Activated CD8-positive, alpha-beta memory T cell treated with anti-CD3 and anti-CD28 coated beads, Interleukin-2, amount 50 U/mL, for 4 hours (primary cell): ENCODE measurements around the gene SORCS1.

Experiments
- DNase-seq: peaks from one replicate; pipeline ENCODE4 v3.0.0-alpha.2; 2020

The SORCS1 gene

DNA sequence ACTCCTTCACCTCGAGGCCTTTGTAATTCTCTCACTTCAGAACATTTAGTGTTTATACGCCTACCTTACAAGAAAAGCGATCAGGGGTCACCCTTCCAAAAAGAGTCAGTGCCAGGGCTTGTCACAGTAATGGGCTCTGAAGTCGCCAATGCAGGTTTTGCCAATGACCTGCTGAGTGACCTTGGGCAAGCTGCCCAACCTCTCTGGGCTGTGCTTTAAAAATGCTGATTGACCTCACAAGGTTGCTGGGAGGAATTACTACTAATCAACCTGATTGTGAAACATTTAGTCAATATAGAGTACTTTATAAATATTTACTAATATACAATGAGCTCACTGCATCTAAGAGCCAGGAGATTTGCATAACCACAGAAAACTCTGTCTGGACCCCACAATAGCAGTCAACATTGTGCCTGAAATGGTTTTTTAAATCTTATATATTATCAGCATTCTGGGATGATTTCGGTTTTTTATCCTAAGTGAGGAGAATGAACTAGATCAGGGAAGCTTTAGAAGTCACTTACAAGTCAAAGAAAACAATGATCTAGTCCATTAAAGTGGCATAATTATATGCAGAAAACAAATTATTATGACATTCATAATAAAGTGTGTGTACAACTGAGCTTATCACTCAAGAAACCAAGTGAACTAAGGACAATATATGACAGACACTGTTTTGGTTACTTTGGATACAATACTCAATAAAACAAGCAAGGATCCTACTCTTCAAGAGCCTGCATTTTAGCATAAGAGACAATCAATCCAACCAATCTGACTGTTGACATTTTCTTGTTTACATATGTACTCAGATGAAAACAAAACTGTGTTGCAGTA lies 290.5 kb downstream of the SORCS1 start:
- DNase-seq, result no peak

DNA sequence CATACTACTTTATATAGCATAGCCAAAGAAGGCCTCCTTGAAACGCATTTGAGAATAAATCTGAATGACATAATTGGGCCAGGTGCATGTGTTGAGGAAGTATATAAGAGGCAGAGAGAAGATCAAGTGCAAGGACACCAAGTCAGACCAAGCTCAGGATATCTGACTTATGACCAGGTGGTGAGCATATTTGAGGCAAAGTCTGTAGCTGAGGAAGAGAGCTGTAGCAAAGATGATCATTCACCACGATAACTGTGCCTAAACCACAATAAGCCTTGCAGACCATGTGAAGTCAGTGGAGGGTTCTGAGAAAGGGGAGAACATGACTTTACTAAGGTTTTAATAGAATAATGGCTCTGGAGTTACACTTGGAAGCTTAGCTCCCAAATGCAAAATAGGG lies 292.3 kb downstream of the SORCS1 start:
- no peak for DNase-seq

DNA sequence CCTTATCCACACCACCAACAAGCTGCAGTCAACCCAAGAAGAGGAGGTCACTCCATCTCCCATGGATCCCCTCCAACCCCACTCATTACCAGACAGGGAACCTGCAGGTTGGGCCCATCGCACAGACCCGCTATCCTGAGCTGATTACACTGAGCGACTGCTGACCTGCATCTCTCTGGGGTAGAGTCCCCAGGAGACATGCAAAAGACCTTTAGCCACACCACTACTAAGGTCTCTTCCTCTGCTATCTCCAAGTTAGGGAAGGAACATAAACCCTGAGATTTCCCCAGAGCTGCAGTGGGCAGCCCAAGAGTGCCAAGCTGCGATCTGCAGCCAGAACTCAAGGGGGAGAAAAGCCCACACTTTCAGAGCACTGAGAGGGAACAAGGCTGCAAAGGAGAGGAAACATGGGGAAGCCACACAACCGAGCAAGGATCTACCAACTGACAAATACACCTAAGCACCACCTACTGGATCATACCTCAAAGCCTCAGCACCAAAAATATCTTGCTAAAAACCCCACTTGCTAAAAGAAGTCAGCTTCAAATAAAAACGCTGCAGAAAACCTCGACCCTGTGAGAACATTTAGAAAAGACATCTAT lies 298.2 kb downstream of the SORCS1 start:
- DNase-seq, result no peak

DNA sequence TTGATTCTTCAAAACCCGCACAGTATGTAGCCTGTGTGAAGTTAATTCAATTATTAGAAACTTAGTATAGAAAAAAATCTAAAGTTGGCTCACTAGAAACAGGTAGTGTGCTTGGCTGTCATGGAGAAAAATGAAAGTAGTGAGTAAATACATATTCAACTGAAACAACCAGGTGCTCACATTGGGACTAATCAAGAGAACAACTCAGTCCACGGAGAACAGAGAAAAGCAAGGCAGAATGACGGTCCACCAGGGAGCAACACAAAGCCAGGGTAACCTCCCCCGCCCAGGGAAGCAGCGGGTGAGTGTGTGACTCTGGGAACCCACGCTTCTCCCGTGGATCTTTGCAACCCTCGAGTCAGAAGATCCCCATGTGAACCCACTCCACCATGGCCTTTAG lies 300.5 kb downstream of the SORCS1 start:
- DNase-seq, result no peak

DNA sequence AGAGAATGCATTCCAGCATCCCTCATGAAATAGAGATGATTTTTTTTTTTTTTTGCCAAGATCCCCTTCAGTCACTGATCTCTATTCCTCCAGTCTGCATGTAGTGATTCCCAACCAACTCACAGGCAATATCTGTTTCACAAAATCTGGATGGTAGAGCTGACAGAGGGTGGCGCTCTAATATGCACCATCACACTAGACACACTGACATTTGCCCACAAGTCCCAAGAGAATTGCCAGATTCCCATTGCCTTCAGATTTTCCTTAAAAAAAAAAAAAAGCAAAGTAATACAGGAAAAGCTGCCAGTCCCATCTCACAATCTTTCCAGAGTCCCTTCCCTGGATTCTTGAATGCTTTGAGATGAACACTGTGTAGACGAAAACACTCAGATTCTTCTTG lies 301.0 kb downstream of the SORCS1 start:
- no peak for DNase-seq

DNA sequence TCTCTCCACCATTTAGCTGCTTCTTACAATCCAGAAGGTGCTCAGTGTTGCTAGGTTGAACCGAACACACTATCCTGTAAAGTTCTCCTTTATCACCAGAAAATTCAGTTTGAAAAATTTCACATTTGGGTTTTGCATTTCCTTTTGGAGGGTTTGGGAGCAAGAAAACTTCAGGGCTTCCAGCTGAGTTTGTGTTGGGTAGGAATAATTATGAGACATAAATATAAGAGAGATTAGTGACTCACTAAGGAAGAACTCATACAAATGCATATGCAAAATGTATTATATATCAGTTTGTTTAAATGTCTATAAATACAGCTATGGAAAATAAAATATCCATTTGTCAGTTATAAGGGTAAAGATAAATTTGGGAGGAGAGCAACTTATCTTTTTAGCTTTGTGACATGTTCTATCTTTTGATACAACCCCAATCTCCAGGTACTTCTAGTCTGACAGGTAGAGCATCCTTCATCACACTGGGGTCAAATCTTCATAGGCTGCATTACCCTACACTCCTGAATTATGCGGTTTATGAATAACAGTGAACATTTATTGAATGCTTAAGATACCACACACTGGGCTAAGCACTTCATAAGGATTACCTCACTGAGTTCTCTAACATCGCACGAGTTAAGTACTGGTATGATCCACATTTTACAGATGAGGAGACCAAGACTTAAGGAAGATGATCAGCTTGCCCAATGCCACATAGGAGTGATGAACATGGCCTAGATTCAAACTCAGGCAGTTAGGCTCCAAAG lies 304.4 kb downstream of the SORCS1 start:
- DNase-seq, result no peak

DNA sequence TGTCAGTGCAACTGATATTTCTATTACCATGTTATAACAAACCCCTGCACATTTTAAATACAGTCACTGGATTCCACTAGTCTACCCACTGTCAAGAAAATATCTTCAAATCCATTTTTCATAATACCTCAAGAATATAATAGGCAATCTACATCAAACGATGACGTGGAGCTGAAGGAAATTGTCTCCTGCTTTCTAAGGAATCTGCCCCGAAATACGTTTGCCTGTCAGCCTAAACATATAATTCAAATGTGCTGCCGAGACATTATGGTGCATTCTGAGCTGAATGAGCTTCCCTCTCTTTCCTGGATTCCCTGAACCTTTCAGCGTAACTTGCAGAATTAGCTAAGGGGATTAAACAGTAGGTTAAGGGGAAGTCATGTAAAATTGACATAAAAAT lies 306.8 kb downstream of the SORCS1 start:
- DNase-seq, result no peak

DNA sequence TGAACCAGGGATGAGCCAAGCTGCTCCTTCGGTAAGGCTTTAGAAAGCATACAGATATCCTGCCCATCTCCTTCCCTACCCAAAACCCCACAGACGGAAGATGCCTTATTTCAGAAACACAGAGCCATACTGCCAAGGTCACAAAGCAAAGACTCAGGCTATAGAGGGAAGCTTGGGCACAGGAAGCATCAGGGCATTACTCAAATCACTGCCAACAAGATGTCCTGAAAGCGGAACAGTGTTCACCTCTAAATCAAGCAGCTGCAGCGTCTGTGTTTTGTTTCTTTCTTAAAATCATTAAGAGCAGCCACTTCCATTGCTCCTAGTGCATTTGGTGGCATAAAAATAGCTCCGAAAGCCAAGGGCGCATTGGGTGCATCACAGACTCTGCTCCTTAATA lies 307.3 kb downstream of the SORCS1 start:
- no peak for DNase-seq

DNA sequence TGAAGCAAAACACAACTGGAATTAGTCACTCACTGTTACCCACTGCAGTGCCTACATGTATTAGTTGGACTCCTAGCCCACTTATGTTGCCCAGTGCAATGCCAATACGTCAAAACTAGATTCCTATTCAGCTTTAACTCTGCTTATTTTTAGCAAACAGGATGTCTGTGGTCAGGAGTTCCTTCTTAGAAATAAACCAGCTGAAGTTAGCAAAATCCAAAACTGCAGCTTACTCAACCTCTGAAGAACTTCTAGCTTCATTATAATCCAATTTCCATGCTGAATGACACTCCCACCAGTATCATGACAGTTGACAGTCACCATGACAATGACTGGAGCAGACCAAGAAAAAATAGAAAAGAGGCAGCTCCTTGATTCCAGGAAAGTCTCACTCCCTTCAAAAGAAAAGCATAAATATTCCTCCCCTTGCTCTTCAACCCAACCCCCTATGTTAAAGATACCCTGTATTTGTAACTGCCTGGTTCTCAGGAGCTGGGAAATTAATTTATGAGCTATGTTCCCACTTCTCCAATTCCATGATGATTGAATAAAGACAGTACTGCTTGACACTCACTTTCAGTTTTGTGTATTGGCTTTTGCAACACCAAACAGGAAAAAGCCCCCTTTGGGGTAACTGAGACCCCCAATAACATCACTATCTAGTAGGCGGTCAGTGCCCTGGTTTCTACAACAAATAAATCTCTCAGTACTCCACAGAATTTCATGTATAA lies 327.4 kb downstream of the SORCS1 start:
- no peak for DNase-seq

DNA sequence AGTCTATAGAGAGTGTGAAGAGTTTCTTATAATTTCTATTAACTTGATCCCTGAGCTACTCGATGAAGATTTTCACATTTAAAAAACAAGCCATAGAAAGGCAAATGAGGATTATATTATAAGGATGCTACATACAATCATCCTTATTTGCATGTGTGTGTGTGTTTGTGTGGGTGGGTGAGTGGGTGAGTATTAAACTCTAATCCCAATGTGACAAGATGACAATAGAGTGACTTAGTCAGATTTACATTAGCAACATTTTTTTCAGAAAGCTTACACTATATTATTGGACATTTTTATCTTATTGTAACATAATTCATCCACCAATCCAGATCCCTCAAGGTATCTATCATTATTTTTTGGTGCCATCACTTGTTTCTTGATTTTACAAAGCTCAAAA lies 331.7 kb downstream of the SORCS1 start:
- no peak for DNase-seq

DNA sequence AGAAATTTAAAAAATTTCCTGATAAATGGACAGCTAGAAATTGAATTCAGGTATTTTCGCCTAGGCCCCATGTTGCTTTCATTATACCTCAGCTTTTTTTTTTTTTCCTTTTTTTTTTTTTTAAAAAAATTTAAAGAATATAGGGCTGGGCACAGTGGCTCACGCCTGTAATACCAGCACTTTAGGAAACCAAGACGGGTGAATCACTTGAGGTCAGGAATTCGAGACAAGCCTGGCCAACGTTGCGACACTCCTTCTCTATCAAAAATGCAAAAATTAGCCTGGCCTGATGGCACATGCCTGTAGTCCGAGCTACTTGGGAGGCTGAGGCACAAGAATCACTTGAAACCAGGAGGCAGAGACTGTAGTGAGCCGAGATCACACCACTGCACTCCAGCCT lies 334.0 kb downstream of the SORCS1 start:
- no peak for DNase-seq

DNA sequence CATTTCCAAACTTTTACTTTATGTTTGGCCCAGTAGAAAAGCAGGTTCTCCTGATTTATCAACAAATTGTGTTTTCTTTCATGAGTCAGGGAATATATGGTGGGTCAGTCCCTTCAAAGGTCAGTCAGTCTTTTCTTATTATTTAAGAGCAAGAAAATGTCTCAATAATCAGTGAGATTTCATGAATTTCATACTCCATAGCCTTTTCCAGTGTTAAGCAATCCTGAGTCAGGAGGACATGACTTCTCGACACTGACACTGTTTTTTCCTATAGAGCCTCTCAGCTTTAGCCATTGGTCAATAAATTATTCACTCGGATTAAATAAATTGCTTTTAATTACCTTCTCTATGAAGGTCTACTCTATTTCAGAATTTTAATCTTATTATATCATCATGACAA lies 334.5 kb downstream of the SORCS1 start:
- no peak for DNase-seq

DNA sequence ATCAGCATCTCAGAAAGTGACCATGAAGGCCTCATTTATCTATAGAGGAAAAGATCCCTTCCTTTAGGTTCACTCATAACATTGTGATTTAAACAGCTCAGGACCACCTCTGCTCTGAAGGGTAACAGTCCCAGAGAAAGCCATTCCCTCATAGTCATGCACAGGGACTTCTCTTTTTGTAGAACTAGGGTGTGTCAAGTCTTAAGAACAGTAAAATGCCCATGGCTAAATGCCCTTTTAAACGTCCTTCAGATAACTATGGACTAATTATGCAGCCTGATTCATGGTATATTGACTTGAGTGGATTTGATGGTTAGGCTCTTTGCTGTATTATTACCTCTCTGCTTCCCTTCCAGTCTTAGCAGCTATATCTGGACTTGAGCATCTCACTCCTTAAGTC lies 337.8 kb downstream of the SORCS1 start:
- no peak for DNase-seq

DNA sequence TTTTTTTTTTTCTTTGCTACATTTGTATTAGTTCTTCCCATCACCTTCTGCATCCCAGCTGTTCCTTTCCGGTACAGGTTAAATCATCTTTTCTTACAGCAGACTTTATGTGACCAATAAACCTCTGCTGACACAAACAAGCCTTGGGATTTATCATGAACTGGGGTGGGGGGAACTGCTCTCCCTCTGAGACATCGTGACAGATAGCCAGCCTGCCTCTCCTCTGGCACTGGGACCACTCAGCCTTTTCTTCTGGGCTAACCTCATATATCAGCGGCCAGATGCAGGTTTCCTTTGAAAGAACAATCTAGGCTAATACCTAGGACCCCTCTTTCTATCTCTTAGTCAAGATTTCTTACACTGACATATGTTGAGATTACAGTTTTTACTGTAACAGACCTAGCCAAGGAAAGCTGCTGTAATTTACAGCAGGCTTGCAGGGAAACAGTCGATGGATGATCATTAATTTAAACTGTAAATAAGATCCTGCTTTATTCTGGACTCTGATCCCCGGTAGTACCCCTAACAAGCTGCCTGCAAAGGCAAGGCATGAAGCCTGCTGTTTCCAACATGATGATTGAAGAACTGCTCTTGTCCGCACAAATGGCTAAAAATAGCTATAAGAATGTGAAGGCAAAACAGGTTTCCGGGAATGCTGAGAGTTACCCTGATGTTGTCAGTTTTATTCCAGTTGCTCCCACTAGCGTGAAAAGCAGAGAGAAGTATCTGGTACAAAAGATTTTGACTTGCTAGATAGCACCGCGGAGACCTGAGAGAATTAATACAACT lies 338.7 kb downstream of the SORCS1 start:
- DNase-seq, result no peak

DNA sequence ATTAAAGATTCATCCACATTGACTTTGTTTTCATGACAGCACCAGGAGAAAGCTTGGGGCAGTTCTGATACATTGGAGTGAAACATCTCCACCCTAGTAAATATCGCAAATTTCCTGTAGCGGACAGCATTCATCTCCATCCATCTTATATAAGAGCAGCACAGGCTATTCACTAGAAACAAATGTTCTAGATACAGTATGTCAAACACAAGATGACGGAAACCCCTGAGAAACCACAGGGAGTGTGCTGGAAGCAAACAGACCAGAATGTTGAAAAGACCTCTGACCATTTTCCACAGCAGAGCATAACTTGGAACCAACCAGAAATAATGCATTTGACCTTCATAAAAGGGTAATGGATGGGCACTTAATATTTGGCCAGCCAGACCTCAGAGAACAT lies 343.9 kb downstream of the SORCS1 start:
- no peak for DNase-seq

DNA sequence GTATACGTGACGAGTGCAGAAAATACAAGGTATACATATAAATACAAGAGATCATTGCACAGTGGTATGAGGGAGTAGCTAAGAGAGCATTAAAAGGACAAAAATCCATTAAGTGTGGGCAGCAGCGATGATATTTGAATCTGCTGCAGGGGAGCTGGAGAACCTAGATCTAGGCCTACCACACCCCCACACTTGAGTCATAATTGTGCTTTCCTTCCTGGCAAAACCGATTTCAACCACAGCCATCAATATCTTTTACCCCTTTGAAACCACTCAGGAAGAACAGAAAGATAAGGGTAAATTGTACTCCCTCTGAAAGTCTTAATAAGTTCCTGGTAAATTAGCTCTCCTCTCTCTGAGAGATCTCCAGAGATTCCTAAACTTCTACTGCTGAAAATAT lies 345.0 kb downstream of the SORCS1 start:
- DNase-seq, result no peak

DNA sequence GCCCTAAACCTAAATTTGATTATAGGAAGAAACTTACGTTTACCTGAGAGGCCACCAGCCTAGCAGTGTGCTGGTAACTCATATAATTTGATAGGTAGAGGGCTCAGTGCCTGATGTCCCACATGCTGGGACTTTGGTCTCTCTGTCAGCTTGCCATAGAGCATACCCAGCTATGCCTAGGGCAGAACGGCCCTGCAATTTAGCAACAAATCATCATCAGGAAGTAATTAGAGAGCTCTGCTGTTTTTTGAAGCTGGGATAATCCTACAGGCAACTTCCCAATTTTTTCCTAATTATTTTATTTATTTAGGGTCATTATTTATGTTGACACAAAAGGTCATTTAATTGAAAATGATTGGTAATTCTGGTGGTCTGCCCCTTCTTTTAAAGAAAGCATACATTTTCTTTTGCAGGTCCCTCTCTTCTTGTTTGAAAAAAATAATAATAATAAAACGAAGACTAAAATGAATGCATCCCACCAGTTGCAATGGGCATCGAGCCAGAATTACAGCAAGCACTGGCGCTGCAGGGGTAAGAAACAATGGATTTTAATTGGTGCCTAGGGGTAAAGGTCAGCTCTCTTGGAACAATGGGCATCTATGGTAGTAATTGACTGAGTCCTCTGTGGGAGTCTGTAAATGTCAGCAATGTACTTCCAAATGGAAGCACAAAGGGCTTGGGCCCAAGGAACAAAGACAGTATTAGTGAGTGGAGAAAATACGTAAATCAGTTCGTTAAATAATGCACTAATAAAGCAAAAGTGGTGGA lies 348.0 kb downstream of the SORCS1 start:
- no peak for DNase-seq

DNA sequence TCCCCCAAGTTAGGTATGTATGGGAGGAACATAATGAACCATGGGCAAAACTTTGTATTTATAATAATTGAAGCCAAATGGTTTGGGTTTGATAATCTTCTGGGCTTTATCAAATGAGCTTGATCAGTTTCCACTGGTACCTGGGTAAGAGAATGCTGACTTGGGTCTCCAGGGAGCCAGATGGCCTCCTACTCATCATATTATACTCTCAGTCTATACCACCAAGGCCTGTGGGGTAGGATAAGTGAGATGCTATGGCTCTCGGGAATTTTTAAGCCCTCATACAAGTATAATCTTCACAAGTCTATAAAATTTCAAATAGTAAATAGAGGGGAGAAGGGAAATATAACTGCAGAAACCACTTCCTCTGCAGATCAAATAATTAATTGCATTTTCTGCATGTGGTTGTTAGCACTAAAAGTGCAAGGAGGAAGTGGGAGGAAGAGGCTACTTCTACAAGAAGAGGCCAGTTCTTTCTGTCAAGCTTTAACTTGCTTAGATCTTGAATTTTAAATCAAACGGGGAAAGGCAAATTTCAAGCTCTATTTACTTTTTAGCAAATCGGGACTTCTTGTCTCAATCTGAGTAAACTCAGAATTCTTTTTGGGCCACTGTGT lies 349.0 kb downstream of the SORCS1 start:
- DNase-seq, result no peak

DNA sequence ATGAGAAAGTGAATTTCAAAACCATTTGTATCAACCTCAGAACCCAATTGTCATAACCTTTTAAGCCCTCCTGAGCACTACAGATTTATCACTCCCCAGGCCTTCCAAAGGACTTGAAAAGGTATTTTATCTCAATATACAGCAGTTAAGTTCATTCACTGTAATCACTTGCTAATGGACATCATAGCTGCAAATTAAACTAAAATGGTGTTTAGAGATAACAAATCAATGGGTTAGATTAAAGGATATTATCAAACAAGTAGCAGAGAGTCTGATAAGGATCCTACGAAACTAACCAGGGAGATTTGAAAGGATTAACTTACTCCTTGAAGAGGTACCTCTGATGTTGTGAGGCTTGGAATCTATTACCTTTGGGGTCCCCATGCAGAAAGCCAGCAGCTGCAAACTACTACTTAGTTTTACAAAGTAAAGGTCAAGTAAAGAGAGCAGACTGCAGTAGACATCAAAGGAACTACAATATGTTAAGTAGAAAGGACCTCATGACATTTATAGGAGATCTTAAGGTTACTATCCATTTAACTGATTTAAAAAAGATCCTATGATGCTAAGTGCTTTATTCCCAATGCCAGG lies 359.4 kb downstream of the SORCS1 start:
- no peak for DNase-seq

DNA sequence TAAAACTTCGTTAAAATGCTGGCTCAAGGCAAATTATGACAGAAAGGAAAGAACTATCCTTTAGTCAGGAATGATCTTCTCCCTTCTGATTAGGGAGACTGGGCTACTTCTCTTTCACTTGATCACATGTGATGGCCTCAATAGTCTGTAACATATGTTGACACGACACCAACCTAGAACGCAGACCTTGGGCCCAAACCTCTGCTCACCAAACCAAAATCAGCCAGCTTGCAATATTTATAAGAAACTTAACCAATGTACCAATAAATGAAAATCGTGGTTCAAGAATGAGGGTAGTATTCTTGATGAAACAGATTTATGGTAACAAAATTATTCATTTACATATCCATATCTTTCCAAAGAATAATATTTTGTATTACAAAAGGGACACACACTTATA lies 361.6 kb downstream of the SORCS1 start:
- no peak for DNase-seq

DNA sequence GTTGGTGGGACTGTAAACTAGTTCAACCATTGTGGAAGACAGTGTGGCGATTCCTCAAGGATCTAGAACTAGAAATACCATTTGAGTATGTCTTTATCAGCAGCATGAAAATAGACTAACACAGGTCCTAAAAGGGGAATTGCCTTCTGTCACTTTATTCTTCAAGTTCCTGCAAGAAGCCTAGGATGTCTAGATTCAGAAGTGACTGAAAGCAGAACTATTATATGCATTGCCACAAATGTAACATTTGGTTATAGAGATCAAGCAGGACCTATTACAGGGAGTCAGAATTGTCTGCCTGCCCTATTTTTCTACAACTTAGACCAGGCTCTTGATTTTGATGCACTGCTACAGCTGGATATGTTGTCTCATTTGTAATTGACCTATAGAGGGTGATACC lies 364.7 kb downstream of the SORCS1 start:
- no peak for DNase-seq
